GM21360 (cell line): ENCODE data around the gene ARFIP1.
"Not testable (repeated sequence)": the region's sequence is repeated elsewhere in the genome, so short reads cannot be mapped to it uniquely, and the experiment has no call there.

Source experiments
- ATAC-seq: cut with Tn5 transposase; IDR thresholded peaks from one replicate; pipeline ENCODE4 v1.9.1; 2021; ENCODE audit warnings: mild to moderate bottlenecking, moderate library complexity; ENCODE audit not compliant: unreplicated experiment

ARFIP1 gene

DNA sequence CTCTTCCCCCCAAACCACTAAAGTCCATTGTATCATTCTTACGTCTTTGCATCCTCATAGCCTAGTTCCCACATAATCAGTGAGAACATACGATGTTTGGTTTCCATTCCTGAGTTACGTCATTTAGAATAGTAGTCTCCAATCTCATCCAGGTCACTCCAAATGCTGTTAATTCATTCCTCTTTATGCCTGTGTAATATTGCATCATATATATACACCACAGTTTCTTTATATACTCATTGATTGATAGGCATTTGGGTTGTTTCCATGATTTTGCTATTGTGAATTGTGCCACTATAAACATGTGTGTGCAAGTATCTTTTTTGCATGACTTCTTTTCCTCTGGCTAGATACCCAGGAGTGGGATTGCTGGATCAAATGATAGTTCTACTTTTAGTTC, 57.2 kb downstream of the ARFIP1 start:
- no peak for ATAC-seq

DNA sequence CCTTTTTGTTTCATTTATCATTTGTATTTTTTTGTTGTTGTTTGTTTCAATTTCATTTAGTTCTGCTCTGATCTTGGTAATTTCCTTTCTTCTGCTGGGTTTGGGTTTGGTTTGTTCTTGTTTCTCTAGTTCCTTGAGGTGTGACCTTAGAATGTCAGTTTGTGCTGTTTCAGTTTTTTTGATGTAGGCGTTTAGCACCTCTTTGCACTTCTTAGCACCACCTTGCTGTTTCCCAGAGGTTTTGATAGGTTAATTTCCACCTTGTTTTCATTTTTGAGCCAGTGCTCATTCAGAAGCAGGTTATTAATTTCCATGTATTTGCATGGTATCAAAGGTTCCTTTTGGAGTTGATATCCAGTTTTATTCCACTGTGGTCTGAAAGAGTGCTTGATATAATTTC, 60.0 kb downstream of the ARFIP1 start:
- ATAC-seq = not testable (repeated sequence)

DNA sequence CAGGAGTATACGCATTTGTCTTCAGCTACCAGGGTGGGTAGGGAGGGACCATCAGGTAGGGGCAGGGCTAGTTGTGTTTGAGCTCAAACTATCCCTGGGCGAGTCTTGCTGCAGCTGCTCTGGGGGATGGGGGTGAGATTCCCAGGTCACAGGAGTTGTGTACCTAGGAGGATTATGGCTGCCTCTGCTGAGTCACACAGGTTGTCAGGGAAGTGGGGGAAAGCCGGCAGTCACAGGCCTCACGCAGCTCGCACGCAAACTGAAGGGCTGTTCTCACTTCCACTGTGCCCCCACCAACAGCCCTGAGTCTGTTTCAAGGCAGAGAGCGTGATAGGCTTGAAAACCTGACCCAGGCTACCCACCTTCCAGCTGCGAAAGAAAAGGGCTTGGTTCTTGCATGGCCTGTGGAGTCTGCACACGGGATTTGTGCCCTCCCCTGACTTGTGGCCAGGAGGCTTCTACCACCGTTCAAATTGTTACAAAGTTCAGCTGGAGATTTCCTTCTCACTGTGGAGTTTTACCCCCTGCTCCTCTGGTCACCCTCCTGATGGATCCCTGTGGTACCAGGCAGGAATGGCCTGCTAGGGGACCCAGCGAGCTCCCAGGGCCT, 63.8 kb downstream of the ARFIP1 start:
- no peak for ATAC-seq

DNA sequence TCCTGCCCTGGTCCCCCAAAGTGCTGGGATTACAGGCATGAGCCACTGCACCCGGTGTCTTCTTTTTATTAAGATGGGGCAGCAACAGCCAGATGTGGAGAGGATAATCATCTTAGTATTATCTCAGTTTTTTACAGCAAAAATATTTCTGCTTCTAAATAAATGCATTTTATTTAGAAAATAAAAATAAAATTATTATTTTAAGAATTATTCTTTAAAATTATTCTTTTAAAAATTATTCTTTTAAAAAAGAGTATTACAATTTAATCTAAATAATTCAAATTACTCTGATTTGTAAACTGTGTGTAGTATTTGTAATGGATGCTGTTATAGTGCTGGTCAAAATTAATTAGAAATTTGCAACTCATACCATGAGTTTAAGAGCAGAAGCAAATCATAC, 67.6 kb downstream of the ARFIP1 start:
- ATAC-seq = no peak

DNA sequence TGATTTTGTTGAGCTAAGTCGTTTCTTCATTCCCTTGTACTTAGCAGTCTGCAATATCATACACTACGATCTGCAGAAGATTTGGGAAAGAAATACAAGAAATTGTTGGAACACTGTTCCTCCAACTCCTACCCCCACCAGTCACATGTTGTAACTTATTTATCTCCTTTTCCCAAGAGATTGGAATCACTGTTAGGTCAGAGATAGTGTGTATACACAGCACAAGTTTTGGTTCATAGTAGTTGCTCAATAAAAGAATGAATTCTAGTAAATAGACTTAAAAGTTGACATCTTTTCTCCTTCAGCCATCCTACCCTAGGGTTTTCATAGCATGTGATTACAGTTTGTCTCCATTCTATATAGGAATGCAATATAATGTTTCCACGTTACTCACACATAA, 68.8 kb downstream of the ARFIP1 start:
- ATAC-seq = no peak

DNA sequence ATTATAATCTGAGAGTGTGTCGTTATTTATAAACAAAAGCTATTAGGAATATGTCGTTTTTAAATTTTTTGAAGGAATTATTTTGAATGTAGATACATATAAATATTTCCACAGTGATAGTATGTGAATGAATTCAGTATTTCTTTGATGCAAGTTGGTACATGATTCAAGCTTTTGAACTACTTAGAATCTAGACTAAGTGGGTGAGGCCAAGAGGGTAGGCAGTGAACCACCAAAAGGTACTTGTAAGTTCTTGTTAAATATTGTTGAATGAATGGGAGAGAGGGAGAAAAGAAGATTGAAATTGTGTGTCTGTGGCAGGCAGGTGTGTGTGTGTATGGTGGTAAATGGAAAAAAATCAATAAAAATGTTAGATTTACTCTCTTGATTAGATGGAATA, 69.6 kb downstream of the ARFIP1 start:
- ATAC-seq = no peak

DNA sequence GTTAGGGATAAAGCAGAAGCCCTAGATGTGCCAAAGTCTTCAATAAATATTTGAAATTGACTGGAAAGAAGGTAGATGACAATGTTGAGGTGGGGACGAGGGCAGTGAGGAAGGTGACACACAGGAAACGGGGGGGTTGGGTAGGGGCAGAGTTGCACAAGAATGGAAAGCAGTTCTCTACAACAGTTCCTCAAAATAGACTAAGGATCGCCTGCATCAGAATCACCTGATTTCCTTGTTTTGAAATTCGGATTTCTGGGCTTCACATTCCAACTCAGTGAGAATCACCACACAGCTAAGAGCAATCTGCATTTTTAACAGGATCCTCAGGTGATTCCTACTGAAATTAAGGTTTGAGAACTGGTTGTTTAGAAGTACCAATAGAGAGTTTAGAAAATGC, 70.6 kb downstream of the ARFIP1 start:
- ATAC-seq = no peak

DNA sequence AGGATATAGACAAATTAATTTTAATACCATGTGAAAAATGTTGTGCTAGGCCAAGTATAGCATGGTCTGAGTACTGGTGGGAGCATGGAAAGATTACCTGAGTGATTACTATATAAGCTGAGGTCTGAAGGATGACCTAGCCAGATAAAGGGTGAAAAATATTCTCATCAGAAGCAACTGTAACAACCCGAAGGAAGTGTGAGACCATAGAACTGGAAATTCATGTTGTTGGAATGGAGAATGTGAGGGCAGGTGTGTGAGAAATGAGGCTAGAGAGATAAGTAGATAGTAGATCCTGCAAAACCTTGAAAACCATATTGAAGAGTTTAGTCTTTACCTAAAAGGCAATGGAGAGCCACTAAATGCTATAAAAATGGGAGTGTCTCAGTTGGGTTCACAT, 71.5 kb downstream of the ARFIP1 start:
- no peak for ATAC-seq

DNA sequence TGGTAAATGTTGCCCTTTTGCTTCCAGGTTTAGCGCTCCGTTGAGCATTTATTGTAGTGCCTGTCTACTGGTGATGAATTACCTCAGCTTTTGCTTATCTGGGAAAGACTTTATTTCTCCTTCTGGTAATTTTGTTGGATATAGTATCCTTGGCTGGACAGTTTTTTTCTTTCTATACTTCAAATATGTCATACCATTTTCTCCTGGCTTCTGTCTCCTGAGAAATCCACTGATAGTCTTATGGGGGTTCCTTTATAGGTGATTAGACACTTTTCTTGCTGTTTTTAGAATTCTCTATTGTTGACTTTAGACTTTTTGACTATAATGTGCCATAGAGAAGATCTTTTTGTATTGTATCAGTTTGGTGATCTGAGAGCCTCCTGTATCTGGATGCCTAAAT, 73.5 kb downstream of the ARFIP1 start:
- no peak for ATAC-seq

DNA sequence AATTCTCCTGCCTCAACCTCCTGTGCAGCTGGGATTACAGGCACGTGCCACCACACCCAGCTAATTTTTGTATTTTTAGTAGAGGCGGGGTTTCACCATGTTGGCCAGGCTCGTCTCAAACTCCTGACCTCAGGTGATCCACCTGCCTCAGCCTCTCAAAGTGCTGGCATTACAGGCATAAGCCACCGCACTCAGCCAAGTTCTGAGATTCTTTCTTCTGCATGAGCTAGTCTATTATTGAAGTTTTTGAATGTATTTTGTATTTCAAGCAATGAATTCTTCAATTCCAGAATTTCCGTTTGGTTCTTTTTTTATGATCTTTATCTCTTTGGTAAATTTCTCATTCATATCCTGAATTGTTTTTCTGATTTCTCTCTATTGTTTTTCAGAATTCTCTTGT, 74.3 kb downstream of the ARFIP1 start:
- ATAC-seq = not testable (repeated sequence)

DNA sequence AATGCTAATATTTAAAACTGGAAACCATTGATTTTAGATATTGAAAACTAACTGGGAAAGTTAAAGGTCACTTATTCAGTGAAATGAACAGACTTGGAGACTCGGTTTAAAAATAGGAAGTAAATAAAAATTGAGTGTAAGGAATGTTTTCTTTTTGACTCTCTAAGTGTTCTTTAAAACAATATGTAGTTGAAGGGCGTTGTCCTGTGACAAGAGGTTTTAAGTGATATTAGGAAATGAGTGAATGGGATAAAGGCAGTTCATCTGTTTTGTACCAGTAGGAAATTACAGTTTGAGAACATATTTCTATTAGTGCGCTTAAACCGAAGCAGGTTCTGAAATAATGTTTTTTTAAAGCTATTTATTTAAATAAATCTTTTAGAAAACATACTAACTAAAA, 77.2 kb downstream of the ARFIP1 start:
- no peak for ATAC-seq

DNA sequence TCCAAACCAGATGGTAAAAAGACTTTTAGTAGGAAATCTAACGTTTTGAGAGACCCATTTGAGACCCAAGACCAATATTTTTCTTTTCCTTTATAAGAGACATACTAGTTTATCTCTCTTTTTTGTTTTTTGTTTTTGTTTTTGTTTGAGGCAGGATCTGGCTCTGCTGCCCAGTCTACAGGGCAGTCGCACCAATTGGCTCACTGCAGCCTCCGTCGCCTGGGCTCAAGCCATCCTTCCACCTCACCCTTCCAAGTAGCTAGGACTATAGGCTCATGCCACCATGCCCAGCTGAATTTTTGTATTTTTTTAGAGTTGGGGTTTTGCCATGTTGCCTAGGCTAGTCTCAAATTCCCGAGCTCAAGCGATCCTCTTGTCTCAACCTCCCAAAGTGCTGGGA, 79.2 kb downstream of the ARFIP1 start:
- ATAC-seq = no peak

DNA sequence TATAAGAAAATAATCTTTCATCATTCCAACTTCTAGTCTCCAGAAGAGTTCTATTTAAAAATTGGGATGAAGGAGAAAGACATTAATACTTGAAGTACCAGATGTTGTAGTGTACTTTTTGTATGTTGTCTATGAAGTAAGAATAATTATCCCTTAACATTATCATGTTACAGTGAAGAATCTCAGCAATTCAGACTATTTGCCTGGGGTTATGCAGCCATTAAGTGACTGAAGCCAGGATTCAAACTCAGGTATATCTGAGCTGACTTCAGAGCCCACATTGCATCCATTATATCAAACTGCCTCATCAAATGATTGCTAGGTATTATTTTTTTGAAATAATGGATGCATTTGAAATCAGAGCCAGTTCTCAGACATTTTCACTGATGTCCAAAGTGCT, 80.3 kb downstream of the ARFIP1 start:
- no peak for ATAC-seq

DNA sequence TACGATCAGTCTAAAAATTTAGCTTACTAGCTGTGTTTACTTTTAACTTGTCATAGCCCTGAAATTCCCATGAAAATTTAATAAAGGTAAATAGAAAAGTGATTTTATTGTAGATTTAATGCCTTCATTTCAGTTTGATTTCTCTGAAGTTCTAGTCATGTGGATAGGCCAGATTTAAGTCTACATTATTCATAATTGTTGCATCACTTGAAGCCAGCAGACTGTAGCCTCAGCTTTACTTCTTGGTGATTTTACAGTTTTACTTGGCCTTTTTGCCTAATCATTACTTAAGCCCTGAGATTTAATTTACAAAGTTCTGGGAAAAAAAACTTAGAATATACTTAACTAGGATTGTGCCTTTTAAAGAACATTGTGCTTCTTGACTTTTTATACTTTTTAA, 82.9 kb downstream of the ARFIP1 start:
- no peak for ATAC-seq

DNA sequence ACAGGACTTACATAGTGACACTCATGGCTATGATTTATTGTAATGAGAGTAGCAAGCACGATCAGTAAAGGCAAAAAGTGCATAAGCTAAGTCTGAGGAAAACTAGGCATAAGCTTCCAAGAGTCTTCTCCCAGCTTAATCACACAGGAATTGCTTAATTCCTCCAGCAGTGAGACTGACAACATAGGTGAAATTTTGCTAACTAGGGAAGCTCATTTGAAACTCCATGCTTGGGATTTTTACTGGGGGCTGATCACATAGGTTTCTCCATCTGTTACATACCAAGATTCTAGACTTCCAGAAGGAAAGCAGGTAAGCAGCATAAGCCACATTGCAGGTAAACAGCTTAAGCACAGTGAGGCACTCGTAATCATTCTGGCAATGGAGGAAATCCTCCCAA, 84.6 kb downstream of the ARFIP1 start:
- no peak for ATAC-seq

DNA sequence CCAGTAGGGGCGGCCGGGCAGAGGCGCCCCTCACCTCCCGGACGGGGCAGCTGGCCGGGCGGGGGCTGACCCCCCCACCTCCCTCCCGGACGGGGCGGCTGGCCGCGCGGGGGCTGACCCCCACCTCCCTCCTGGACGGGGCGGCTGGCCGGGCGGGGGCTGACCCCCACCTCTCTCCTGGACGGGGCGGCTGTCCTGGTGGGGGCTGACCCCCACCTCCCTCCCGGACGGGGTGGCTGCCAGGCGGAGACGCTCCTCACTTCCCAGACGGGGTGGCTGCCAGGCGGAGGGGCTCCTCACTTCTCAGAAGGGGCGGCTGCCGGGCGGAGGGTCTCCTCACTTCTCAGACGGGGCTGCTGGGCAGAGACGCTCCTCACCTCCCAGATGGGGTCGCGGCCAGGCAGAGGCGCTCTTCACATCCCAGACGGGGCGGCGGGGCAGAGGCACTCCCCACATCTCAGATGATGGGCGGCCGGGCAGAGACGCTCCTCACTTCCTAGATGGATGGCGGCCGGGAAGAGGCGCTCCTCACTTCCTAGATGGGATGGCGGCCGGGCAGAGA, 86.8 kb downstream of the ARFIP1 start:
- not testable (repeated sequence) for ATAC-seq

DNA sequence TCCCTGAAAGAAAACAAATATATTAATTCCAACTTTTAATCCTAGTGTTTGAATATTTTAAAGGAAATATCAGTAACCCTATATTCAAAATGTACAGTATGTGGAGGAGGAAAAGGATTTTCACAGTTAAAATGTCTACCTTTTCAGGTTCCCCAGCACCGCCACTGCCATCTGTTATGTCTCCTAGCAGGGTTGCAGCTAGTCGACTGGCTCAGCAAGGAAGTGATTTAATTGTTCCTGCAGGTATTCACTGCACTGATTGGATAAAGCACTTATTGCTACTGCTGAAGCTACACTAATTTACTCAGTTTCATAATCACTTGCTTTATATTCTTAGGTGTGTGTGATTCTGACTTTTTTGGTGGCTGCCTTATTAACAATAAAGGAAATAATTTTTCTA, 90.9 kb downstream of the ARFIP1 start:
- ATAC-seq = no peak

DNA sequence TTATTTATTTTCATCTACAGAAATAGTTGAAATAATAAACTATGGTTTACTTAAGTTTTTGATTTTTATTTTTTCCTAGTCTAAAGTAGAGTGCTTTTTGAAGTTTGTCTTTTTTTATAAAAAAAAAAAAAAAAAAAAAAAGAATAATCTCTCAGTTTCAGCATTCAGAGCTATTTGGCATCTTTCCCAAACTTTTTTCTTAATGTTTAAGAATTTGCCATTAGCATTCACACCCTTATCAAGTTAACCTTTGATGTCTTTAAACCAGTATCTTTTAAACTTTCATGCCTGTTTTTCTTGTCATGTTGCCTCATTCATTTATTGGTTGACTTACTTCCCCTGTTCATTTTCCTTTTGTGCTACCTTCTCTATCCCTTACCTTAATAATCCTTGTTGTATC, 95.5 kb downstream of the ARFIP1 start:
- ATAC-seq = no peak

DNA sequence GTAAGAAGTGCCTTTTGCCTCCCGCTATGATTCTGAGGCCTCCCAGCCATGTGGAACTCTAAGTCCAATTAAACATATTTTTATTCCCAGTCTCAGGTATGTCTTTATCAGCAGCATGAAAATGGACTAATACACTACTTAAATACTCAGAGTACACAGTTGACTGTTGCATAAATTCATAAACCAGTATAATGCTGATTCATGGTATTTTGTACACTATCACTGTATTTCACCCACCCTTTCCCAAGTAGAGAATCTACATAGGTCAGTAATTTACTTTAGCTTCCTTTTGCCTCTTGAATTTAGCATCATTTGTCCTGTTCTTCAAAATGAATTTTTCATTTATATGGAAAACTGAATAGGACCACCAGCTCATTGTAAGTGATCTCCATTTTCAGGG, 98.1 kb downstream of the ARFIP1 start:
- ATAC-seq = no peak

DNA sequence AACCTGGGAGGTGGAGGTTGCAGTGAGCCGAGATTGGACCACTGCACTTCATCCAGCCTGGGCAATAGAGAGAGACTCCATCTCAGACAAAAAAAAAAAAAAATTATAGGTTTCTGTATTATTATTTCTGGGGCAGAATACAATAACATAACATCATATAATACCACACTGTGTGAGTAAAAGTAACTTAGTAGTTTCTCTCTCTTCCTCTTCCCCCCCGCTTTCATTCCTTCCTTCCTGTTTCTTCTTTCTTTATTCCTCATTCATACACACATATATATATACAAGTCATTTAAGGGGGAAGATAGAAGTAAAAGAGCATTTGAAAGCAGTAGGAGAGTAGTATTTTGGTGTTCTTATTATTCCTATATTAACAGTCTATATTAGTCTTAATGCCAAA, 100.5 kb downstream of the ARFIP1 start:
- no peak for ATAC-seq

DNA sequence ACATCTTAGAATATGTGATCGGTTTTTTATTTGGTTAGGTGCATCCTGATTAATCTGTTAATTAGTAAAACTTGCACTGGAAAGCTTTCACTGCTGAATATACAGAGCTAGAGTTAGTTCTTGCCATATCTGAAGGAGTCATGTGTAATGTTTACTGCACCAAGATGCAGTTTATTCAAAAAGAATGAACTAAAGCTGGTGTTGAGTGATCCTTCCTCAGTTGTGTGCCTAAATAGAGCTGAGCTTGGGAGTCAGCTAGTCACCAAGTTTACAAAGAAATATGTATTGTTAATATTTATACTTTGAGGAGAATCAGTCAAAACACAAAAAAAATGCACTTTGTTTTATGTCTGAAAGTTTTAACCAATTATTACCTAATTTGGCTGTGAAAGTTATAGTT, 102.2 kb downstream of the ARFIP1 start:
- no peak for ATAC-seq

DNA sequence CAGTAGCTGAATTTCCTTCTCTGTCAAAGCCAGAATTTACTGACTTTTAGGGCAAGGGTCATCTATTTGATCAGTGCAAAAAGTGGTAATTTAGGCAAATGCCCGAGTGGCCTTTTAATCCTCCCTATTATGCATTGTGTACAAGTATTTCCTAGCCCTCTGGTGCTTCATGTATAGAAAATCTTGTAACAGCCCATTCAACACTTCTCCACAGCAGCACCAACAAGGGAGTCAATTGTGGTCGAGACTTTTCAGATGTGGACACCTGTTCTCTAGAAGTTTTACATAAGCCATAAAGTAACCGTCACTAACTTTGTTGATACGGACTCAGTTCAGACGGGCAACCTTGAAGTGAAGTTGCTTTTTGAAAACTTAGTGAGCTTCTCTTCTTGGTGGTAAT, 105.4 kb downstream of the ARFIP1 start:
- no peak for ATAC-seq

DNA sequence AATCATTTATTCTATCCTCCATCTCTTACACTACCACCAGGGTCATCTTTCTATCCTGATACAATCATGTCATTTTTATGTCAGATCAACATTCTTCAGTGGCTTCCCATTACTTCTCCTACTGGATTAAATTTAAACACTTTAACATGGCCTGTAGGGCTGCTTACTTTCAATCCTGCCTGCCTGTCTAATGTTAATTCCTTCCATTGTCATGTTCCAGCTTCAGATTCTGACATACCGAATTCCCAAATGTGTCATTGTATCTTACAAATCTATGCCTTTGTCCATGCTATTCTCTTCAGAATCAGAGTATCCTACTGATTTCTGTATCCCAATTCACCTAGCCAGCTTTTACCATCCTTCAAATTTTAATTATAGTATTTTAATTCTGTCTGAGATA, 106.4 kb downstream of the ARFIP1 start:
- no peak for ATAC-seq
